Measurements from ENCODE around the gene DIPK1B.
A peak's percentile ranks its signal among the peaks of the same experiment; 100 is the strongest.

DIPK1B gene

DNA sequence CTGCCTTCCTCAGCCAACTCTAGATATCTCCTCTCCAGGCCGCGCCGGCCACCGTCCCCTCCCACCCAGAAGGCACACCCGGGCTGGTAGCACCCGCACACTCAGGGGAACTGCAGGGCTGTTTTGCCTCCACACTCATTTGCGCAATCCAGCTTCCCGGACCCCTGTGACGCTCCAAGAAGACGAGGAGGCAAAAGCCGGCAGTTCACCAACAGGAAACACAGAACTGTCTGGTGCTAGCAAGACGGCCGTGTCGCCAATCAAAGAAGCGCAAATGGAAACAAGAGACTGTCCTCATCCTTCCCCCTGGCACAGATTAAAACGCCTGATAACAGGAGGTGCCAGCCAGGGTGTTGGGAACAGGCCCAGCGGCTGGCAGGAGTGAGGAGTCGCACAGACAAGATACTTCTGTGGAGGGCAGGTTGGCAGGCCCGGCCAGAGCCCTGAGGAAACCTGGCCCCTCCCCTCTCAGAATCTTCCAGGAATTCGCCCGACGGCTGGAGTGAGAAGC lies 32.9 kb upstream of the DIPK1B start:
- TF ChIP-seq, protein P1, sequence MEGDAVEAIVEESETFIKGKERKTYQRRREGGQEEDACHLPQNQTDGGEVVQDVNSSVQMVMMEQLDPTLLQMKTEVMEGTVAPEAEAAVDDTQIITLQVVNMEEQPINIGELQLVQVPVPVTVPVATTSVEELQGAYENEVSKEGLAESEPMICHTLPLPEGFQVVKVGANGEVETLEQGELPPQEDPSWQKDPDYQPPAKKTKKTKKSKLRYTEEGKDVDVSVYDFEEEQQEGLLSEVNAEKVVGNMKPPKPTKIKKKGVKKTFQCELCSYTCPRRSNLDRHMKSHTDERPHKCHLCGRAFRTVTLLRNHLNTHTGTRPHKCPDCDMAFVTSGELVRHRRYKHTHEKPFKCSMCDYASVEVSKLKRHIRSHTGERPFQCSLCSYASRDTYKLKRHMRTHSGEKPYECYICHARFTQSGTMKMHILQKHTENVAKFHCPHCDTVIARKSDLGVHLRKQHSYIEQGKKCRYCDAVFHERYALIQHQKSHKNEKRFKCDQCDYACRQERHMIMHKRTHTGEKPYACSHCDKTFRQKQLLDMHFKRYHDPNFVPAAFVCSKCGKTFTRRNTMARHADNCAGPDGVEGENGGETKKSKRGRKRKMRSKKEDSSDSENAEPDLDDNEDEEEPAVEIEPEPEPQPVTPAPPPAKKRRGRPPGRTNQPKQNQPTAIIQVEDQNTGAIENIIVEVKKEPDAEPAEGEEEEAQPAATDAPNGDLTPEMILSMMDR (IDR thresholded peaks at IDR 0.05; ENCODE audit: low read length, missing control alignments): no peak
- peak; percentile 43 for DNase-seq (ENCODE audit: low read depth)
- no peak overlapping the region for H3K4me3 ChIP-seq (replicated peaks; ENCODE audit: low read depth, low read length)

DNA sequence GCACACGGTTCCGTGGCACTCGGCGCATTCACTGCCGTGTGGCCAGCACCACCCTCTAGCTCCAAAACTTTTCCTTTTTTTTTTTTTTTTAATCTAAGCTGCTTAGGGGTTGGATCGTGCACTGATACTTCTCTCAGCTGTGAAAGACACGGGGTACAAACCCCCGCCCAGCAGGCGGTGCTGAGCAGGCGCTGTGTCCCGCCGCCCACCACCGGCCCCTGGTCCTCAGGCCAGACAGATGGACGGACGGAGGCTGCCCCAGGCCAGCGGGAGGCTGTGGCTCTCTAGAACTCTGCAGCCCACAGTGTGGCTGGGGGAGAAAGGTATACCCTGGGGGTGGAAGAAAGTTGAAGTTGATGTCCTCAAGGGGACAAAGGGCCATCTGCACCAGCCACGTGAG lies 31.3 kb upstream of the DIPK1B start:
- H3K4me3 ChIP-seq (replicated peaks; ENCODE audit: low read depth, low read length): no peak overlapping the region
- DNase-seq (ENCODE audit: low read depth): no peak
- TF ChIP-seq, protein P1 (IDR thresholded peaks at IDR 0.05; ENCODE audit: low read length, missing control alignments): no peak

DNA sequence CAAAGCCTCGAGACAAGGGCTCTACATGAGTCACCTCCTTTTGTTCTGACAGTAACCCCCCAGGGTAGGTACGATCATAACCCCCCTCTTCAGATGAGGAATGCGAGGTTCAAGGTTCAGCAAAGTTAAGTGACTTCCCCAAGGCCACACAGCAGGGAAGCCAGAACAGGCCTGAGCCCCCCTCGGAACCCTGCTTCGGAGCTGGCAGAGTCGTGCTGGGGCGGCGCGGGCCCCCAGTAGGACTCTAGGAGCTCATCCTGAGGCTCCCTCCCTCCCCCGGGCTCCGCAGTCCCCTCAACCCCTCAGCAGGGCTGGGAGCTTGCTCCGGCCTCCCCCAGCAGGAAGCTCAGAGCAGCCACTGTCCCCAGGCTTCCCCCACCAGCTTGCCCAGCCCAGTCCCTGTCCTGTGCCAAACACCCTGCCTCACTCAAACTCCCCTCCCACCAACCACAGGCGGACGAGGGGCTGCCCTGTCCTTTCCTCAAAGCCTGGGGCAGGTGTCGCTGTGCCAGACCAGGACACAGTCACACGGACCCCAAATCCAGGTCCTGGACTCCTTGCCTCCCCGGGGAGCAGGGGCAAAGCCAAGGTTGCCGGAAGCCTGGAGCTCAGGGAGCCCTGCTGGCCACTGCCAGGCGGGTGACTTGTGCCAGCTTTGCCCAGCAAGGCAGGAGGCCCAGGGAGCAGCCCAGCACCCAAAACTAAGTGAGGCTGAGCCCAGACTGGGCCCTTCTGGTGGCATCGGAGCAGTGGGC lies 30.2 kb upstream of the DIPK1B start:
- no peak overlapping the region for H3K4me3 ChIP-seq (replicated peaks; ENCODE audit: low read depth, low read length)
- no peak for DNase-seq (ENCODE audit: low read depth)
- TF ChIP-seq, protein P1 (IDR thresholded peaks at IDR 0.05; ENCODE audit: low read length, missing control alignments): no peak

DNA sequence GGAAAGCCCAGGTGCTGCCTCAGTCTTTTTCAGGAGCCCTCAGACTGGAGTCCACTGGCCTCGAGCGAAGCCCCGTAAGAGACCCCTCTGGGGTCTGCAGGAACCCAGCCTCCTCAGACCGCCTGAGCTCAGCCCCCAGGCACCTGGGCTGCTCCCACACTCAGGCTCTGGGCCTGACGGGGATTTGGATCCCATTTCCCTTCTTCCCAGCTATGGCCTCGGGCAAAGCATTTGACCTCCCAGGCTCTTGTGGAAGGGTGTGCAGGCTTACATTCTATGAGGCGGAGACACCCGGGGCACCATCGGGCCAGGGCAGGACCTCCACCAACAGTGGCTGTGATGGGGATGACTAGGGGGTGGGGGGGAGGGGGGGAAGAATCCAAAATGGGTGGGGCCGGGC lies 29.7 kb upstream of the DIPK1B start:
- no peak for DNase-seq (ENCODE audit: low read depth)
- TF ChIP-seq, protein P1 (IDR thresholded peaks at IDR 0.05; ENCODE audit: low read length, missing control alignments): no peak
- H3K4me3 ChIP-seq (replicated peaks; ENCODE audit: low read depth, low read length): no peak overlapping the region

DNA sequence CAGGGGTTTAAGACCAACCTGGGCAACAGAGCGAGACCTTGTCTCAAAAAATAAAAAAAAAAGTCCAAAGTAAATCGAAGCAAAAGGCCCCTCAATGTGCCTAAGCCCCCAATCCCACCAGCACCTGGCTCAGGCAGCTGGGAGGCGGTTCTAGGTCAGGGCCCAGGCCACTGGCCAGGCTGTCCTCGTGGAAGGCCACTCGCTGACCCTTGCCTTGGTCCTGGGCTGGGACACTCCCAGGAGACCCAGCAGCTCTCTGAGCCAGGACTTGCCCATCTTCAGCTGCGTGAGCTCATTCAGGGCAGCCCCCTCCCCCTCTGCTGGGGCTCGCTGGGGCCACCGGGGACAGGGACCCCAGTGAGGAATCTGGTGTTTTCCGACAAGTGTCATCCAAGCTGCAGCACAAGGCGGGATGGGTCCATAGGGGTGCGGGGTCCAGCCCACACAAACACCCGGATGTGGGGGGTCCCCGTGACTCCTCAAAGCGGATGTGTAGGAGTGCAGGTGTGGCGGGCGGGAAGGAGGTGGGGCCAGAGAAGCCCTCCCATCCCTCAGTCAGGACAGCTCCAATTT lies 29.1 kb upstream of the DIPK1B start:
- H3K4me3 ChIP-seq (replicated peaks; ENCODE audit: low read depth, low read length): no peak overlapping the region
- DNase-seq (ENCODE audit: low read depth): no peak
- TF ChIP-seq, protein P1 (IDR thresholded peaks at IDR 0.05; ENCODE audit: low read length, missing control alignments): no peak

DNA sequence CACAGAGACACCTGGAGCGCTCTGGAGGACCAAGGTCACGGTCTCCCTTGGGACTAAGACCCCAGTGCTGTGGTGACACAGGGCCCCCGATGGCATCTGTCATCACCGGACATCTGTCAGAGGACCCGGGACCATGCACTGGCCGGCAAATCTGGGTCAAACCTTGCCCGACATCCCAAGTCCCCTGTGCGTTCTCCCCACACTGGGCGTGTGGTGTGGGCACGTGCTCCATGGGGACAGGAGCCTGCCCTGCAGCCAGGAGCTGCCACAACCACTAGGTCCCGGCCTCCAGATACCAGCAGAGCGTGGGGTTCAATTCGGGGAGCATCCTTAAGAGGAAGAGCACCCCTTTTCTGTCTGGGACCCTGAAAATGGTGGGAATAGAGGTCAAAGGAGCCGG lies 28.6 kb upstream of the DIPK1B start:
- TF ChIP-seq, protein P1 (IDR thresholded peaks at IDR 0.05; ENCODE audit: low read length, missing control alignments): no peak
- DNase-seq (ENCODE audit: low read depth): no peak
- H3K4me3 ChIP-seq (replicated peaks; ENCODE audit: low read depth, low read length): no peak overlapping the region

Measured in fibroblast of pulmonary artery (primary cell).